NT2/D1 (cell line): ENCODE measurements around the gene CDH13.

Experiments used
- DNase-seq: peaks from one replicate; pipeline ENCODE4 v3.0.0-alpha.2; 2011; ENCODE audit warnings: low read depth, low spot score
- H3K27me3 ChIP-seq: 2 replicates; pipeline ENCODE4 v1.6.0; 2011; ENCODE audit warnings: mild to moderate bottlenecking; ENCODE audit not compliant: insufficient read length, insufficient read depth
- H3K36me3 ChIP-seq: 2 replicates; pipeline ENCODE4 v1.6.1; 2011; ENCODE audit warnings: mild to moderate bottlenecking, low read length, mixed read lengths; ENCODE audit not compliant: insufficient read depth, insufficient read length
- H3K4me1 ChIP-seq: 2 replicates; pipeline ENCODE4 v1.5.1; 2011; ENCODE audit not compliant: insufficient read depth, insufficient read length
- H3K4me3 ChIP-seq: 2 replicates; pipeline ENCODE4 v1.5.1; 2011; ENCODE audit warnings: low read depth; ENCODE audit not compliant: insufficient read length
- H3K9ac ChIP-seq: 2 replicates; pipeline ENCODE4 v1.6.0; 2011; ENCODE audit warnings: low read depth; ENCODE audit not compliant: insufficient read length
- H3K9me3 ChIP-seq: 2 replicates; pipeline ENCODE4 v1.5.1; 2011; ENCODE audit warnings: mild to moderate bottlenecking, low read length; ENCODE audit not compliant: insufficient read depth
- SUZ12 ChIP-seq: IDR thresholded peaks from 2 replicates; pipeline ENCODE4 v1.6.1; 2011; ENCODE audit not compliant: insufficient read length, insufficient read depth; ENCODE audit errors: extremely low read depth
- YY1 ChIP-seq: IDR thresholded peaks from 2 replicates; pipeline ENCODE4 v1.6.1; 2011; ENCODE audit not compliant: insufficient read length, insufficient read depth
- ZNF274 ChIP-seq: IDR thresholded peaks from 2 replicates; pipeline ENCODE4 v1.6.1; 2011; ENCODE audit warnings: mild to moderate bottlenecking, low read depth, low read length

The CDH13 gene

DNA sequence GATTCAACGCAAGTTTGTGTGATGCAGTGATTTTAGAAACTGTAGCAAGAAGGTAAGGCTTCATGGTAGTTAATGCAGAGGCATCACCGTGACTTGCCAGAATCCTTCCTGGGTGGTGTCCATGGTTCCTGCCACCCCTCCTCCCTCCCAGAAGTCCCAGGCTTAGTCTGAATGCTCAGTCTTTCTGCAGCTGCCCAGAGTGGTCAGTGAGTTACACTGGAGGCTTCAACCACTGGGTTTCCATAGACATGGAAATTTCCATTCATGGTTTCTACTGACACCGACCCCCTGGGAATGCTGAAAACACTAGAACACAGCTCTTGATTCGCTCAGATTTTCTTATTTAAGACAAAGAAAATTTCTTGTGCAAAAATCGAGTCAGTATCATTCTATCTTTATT lies 1021.6 kb downstream of the CDH13 start:
- no peaks in the 10 kb centered on the region for H3K36me3 ChIP-seq
- H3K27me3 ChIP-seq, result no peaks in the 10 kb centered on the region
- no peak for DNase-seq
- H3K4me1 ChIP-seq, result no peaks in the 10 kb centered on the region
- H3K4me3 ChIP-seq, result no peak overlapping the region
- H3K9me3 ChIP-seq, result no peaks in the 10 kb centered on the region
- TF ChIP-seq SUZ12 (no peak), YY1 (no peak), ZNF274 (no peak)
- H3K9ac ChIP-seq, result no peak overlapping the region

DNA sequence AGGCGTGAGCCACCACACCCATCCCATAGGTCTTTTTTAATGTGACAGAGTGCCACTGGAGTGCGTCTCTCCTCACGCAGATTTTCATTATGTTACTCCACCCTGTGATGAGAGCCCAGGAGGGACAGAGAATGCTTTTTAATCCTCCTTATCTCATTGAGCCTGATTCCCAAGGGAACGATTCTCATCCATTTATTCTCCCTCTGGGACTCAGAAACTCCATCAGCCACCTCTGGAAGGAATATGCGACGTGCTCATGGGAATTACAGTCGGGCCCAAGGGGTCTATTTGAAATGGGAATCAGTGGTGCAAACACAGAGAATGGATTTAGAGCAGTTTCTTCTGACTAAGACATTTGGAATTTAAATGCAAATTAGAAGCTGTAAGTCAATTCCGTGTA lies 1025.1 kb downstream of the CDH13 start:
- no peaks in the 10 kb centered on the region for H3K4me1 ChIP-seq
- DNase-seq, result no peak
- H3K27me3 ChIP-seq, result no peaks in the 10 kb centered on the region
- H3K9ac ChIP-seq, result no peak overlapping the region
- no peaks in the 10 kb centered on the region for H3K36me3 ChIP-seq
- no peak for TF ChIP-seq ZNF274
- no peak for TF ChIP-seq SUZ12
- no peak for TF ChIP-seq YY1
- H3K4me3 ChIP-seq, result no peak overlapping the region
- H3K9me3 ChIP-seq, result 0 out of 2 replicates have a peak, but pooled peaks cover 6% of the 10 kb centered on the region

DNA sequence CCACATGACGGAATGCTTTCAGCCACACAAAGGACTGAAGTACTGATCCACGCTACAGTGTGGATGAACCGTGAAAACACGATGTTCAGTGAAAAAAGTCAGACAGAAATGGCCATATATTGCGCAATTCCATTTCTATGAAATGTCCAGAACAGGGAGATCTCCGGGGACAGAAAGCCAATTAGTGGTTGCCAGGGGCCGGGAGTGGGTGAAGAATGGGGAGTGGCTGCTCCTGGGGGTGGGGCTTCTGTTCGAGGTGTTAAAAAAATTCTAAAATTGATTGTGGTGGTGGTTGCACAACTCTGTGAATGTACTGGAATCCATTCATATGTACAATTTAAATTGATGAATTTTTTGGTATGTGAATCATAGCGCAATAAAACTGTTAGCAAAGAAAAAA lies 1026.2 kb downstream of the CDH13 start:
- no peaks in the 10 kb centered on the region for H3K4me1 ChIP-seq
- H3K4me3 ChIP-seq, result no peak overlapping the region
- 0 out of 2 replicates have a peak, but pooled peaks cover 6% of the 10 kb centered on the region for H3K9me3 ChIP-seq
- TF ChIP-seq ZNF274 (no peak), YY1 (no peak), SUZ12 (no peak)
- no peak for DNase-seq
- no peaks in the 10 kb centered on the region for H3K27me3 ChIP-seq
- H3K36me3 ChIP-seq, result no peaks in the 10 kb centered on the region
- H3K9ac ChIP-seq, result no peak overlapping the region

DNA sequence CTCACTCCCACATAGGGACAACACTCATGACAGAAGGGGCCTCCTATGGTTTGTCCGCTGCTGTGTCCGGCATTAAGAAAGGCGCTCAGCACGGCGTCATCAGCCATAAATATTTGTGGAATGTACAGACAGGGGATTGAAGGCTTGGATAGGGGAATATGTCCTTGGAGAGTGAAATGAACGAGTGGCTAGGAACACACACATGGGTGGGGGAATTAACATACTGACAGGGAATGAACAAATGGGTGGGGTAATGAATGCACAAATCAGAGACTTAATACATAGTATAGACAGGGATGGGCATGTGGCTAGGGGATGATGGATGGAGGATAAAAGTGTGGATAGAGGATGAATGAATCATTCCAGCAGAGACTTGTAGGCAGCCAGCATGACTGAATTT lies 1027.0 kb downstream of the CDH13 start:
- H3K4me1 ChIP-seq, result no peaks in the 10 kb centered on the region
- no peaks in the 10 kb centered on the region for H3K27me3 ChIP-seq
- no peak overlapping the region for H3K4me3 ChIP-seq
- no peak for DNase-seq
- H3K36me3 ChIP-seq, result no peaks in the 10 kb centered on the region
- H3K9me3 ChIP-seq, result 0 out of 2 replicates have a peak, but pooled peaks cover 6% of the 10 kb centered on the region
- TF ChIP-seq SUZ12 (no peak), ZNF274 (no peak), YY1 (no peak)
- H3K9ac ChIP-seq, result no peak overlapping the region

DNA sequence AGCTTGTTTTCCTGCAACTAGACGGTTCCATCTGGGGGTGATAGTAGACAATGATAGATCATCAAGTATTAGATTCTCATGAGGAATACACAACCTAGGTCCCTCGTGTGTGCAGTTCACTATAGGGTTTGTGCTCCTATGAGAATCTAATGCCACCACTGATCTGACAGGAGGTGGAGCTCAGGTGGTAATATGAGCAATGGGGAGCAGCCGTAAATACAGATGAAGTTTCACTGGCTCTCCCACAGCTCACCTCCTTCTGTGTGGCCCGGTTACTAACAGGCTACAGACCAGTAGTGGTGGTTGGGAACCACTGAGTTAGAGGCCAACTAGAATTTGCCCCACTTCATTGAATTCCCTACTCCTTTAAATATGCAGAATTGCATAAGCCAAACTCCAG lies 1033.5 kb downstream of the CDH13 start:
- Histone ChIP-seq H3K4me3 (no peak overlapping the region), H3K27me3 (no peaks in the 10 kb centered on the region), H3K9me3 (peaks cover 16% of the 10 kb centered on the region), H3K9ac (no peak overlapping the region), H3K4me1 (no peaks in the 10 kb centered on the region), H3K36me3 (no peaks in the 10 kb centered on the region)
- no peak for DNase-seq
- TF ChIP-seq SUZ12, result no peak

DNA sequence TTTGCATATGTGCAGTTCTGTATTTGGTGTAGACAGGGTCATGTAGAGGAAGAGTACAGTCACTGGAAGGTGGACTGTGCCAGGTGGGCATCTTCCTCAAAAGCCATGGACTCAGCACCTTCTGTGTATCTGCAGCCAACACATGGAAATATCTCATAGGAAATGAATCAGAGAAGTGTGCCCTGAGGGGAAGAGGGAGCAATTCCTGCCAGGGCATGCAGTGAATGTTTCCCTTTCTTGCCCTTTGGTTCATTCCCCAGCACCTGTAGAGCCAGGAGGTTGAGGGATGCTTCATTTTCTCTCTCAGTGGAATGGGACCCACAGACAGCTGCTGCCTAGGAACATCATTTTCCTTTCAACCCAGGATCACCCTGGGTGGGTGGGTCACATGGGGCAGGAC lies 1034.9 kb downstream of the CDH13 start:
- H3K9me3 ChIP-seq, result peaks cover 15% of the 10 kb centered on the region
- no peak overlapping the region for H3K9ac ChIP-seq
- DNase-seq, result no peak
- no peak overlapping the region for H3K4me3 ChIP-seq
- H3K27me3 ChIP-seq, result no peaks in the 10 kb centered on the region
- H3K4me1 ChIP-seq, result no peaks in the 10 kb centered on the region
- H3K36me3 ChIP-seq, result no peaks in the 10 kb centered on the region
- TF ChIP-seq YY1 (no peak), SUZ12 (no peak), ZNF274 (no peak)

DNA sequence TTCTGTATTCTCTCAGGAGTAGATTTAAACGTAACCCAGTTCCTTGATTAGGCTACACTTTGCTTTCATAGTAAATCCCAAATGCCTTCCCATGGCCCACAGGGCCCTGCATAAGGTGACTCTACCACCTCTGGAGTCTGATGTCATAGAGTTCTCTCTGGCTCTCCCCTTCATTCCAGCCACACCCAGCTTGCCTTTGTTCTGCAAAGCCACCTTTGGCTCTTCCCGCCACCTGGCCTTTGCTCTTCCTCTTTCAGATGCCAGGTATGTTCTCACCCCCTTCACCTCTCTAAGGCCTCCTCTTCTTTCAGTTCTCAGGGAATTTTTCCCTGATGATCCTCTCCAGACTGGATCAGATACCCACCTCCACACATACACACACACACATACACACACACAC lies 1039.7 kb downstream of the CDH13 start:
- H3K9ac ChIP-seq, result no peak overlapping the region
- no peaks in the 10 kb centered on the region for H3K36me3 ChIP-seq
- H3K9me3 ChIP-seq, result peaks cover 42% of the 10 kb centered on the region
- H3K27me3 ChIP-seq, result no peaks in the 10 kb centered on the region
- H3K4me3 ChIP-seq, result no peak overlapping the region
- TF ChIP-seq ZNF274 (no peak), SUZ12 (no peak), YY1 (no peak)
- H3K4me1 ChIP-seq, result no peaks in the 10 kb centered on the region
- DNase-seq, result no peak

DNA sequence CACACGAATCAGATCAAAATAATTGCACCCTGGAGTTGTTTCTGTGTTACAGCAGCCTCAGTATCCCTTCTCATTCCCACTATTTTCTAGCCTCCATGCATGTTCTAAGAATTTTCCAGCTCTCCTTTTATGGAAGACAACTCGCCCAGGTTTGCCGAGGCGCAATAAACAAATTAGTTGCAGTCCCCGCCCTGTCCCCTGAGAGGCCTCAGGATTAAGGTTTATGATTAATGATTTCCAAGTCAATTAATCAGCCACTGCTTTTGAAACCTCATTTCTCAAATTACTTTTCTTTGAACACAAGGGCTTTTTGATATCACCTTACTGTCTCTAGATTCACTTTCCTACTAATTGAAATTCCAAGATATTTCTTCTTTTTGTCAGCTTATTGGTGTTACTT lies 1042.7 kb downstream of the CDH13 start:
- Histone ChIP-seq H3K36me3 (no peaks in the 10 kb centered on the region), H3K9ac (no peak overlapping the region), H3K4me1 (no peaks in the 10 kb centered on the region), H3K27me3 (no peaks in the 10 kb centered on the region), H3K4me3 (no peak overlapping the region), H3K9me3 (peaks cover 41% of the 10 kb centered on the region)
- no peak for TF ChIP-seq SUZ12
- TF ChIP-seq YY1, result no peak
- no peak for TF ChIP-seq ZNF274
- DNase-seq, result no peak
